Measurements from ENCODE around the gene CALB2.

Gene CALB2

DNA sequence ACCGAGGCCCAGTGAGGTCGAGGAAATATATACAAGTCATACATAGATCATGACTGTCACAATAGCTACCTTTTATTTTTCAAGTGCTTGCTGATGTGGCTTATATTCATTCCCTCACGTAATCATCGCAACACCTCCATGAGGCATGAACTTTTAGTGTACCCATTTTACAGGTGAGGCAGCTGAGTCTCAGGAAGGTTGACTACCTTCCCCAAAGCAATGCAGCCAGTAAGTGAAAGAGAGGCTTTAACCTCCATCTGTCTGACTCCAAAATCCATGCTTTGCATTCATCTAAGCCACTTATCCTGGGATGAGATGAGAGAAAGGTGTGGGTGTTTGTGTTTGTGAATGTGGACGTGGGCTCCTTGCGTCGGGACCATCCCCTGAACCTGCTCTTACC lies 30.8 kb downstream of the CALB2 start:
- DNase-seq (ENCODE audit: low spot score): no peak

DNA sequence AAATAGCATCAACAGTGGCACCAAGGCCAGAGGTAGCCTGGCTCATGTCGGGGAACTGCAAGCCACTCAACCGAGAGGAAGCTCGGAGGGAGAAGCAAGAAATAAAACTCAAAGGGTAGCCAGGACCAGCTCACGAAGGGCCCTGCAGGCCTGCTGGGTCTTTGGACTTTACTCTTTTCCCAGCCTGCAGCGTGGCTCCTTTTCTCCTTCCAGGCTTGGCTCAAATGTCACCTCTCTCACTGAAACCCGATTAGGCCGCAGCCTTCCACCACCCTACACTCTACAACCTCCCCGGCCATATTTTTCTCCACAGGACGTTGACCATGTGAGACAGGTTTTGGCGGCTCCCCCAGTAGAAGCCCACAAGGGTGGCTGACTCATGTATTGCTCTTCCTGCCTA lies 38.1 kb downstream of the CALB2 start:
- no peak for DNase-seq (ENCODE audit: low spot score)

DNA sequence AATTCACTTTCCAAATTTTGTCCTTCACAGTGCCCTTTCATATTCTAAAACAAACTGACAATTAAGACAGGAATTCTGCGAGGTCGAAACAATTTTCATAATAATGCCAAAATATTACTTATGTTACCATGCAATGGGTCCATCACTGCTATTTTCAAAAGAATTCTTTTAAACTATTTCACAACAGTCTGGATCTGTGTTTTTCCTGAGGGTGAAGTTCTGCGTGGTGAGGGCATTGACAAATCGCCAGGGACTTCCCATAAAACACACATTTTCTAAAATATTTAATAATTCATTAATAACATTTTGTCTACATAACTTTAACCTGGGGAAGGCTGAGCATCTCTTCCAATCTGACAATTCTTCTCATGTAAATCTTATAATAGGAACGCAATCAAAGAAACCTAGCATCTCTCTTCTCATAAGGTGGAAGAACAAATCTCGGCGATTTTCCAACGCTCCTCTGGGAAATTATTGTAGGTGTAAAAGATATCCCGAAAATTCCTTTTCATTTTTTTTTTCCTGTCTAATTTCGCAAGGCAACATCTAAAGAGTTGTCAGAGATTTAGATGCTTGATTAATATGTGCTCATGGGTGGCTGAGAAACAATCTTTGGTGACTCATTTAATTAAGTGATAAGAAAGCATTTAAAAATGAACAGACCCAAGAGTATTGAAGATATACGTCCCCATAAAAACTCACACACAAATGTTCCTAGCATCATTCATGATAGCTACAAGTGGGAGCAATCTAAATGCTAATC lies 41.5 kb downstream of the CALB2 start:
- DNase-seq (ENCODE audit: low spot score): no peak

- DNase-seq (ENCODE audit: low spot score): no peak
Observed at GRCh38 chr16:71402007-71402406, 43.5 kb downstream of the CALB2 start.

DNA sequence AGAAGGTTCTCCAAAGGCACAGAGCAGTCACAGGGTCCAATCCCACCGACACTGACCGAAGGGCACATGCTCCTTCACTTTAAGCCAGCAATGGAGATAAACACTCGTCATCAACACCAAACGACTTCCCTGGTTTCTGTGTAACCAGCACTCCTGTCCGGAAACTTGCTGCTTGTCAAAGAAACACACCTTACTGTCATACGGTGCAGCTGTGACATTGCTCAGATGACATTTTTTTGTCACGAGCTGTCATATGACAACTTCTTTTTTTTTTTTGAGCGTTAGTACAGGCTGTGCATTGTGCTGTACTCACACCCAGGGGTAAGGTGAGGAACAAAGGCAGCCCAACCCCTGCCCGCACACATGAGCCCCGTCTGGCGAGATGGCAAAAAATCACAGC lies 44.2 kb downstream of the CALB2 start:
- no peak for DNase-seq (ENCODE audit: low spot score)

GRCh38 chr16:71404364-71404763 lies 45.8 kb downstream of the CALB2 start:
- no peak for DNase-seq (ENCODE audit: low spot score)

DNA sequence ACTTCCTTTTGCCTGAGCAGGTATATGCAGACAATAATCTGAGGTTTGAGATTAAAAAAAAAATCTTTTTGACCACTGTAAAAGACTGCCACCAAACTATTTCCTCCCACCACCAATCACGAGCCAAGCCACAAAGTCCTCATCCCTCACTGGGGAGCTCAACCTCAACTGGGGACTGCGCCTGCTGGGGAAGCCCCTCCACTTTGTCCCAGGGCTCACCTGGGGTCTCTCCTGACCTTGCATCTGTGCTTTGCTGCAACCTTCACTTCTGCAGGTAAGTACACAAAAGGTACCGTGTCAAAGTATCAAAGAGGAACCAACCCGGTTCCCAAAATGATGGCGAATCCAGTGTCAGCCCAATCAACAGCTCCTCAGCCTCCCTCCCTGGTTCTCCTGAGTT lies 47.8 kb downstream of the CALB2 start:
- no peak for DNase-seq (ENCODE audit: low spot score)

- DNase-seq (ENCODE audit: low spot score): no peak
Observed at GRCh38 chr16:71406724-71407123, 48.2 kb downstream of the CALB2 start.

GRCh38 chr16:71407731-71408130 lies 49.2 kb downstream of the CALB2 start:
- DNase-seq (ENCODE audit: low spot score): no peak

DNA sequence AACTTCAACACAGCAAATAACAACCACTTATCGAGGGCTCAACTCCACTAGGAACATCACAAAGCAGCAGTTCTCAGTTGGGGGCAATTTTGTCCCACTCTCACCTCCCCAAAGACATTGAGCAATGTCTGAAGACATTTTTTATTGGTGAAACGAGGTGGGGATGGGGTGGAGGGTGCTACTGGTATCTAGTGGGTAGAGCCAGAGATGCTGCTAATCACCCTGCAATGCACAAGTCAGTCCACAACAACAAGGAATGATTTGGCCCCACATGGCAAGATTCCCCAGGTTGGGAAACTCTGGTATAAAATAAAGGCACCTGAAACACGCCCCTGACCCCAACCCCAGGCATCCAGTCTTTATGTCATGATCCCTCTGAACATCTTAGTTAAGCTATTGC lies 50.0 kb downstream of the CALB2 start:
- no peak for DNase-seq (ENCODE audit: low spot score)

DNA sequence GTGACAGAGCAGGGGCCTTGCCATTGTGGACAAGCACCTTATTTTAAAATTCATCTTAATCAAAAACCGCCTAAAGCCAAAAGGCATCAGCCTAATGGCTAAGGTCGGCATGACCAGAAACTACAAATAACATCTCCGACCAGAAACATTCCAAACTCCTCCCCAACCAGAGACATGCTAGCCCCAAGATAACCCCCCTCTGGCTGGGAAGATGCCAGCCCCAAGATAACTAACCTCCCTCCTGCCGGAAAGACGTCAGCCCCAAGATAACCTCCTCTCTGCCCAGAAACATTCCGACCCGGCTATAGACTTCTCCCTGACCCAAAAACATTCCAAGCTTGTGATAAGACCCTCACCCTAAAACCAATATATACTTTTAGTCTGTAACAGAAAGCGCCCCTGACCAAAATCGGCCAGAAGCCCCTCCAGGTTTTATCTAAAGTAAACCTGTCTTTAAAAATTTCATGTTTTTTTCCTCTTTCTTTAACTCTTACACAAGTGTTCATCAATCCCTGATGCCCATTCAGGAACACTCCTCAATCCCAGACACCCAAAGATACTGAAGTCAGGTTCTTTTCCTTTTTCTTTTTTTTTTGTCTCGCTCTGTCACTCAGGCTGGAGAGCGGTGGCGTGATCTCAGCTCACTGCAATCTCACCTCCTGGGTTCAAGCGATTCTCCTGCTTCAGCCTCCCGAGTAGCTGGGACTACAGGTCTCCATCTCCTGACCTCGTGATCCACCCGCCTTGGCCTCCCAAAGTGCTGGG lies 50.7 kb downstream of the CALB2 start:
- DNase-seq (ENCODE audit: low spot score): no peak

DNA sequence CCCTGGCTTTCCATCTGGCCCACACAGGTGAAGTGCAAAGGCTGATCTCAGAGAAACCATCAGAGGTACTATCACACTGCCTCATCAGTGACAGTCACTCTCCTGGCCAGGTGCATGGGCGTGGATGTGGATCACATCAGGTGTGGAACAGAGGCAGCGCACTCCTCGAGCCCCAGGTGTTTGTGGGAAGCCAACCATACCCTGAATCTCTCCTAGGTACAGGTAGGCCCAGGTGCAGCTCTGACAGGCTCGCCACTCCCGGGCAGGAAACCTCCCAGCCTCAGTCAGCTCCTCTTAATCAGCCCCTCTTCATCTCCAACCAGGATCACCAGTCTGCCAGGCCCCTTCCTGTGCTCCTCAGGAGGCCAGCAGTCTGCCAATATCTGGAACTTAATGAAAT lies 51.6 kb downstream of the CALB2 start:
- DNase-seq (ENCODE audit: low spot score): no peak

- peak; percentile 91 for DNase-seq (ENCODE audit: low spot score)
Observed at GRCh38 chr16:71412270-71413160, 54.0 kb downstream of the CALB2 start.

DNA sequence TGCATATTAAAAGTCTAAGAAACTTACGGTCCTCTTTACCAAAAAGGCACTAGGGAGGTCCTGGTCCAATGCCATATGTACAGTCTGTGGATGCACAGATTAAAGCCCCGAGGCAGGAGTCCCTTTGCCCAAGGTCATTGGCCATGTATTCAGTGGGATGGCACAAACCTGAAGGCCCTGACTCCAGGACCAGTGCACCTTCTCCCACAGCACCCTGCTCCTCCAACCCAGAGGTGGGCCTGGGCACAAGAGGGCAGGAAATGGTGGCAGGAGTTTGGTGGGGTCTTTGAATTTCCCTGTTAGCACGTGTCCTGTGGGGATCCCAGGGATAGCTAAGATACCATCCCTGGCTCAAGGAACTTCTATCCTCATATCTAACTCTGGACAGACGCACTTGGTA lies 54.8 kb downstream of the CALB2 start:
- no peak for DNase-seq (ENCODE audit: low spot score)

DNA sequence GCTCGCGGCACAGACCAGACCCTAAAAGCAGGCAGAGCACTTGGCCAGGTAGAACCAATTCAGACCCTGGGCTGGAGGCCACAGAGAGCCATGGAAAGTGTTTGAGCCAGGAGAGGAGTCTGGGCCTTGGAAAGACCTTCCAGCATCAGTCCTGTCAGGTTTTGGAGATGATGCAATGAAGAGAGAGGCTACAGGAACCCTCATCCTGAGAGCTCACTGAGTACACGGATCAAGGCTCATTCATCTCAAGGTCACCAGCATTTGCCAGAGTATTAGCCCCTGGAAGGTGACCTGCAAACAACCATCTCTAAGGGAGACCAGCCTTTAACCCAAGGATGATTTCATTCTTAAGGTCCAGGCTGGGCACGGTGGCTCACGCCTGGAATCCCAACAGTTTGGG lies 55.5 kb downstream of the CALB2 start:
- no peak for DNase-seq (ENCODE audit: low spot score)

- peak; percentile 75 for DNase-seq (ENCODE audit: low spot score)
Observed at GRCh38 chr16:71421911-71422310, 63.4 kb downstream of the CALB2 start.

DNA sequence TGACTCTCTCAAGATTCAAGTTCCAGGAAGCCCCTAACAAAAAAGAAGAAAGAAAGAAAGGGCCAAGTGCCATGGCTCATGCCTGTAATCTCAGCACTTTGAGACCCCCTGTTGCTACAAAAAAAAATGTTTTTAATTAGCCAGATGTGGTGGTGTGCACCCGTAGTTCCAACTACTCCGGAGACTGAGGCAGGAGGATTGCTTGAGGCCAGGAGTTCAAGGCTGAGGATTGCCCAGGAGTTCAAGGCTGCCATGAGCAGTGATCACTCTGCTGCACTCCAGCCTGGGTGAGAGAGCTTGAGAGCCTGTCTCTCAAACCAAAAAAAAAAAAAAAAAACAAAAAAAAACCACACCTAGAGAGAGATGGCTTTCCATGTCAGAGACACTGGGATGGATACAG lies 64.5 kb downstream of the CALB2 start:
- no peak for DNase-seq (ENCODE audit: low spot score)

DNA sequence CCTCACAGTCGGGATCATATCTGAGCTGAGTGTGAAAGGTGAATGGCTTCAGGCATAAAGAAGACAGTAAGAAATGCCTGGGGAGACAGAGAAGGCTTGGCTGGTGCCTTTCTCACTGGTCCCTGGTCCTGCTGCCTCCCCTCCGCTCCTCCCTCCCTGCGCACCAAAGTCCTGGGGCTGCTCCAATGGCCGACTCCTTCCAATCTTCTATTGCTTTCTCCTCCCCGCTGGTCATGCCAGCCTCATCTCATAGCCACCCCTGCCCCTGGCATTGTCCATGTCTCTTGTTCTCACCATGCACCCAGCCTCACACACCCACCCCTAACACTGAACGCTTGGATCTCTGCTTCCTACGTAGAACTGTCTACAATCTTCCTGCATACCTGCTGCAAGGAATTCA lies 65.3 kb downstream of the CALB2 start:
- DNase-seq (ENCODE audit: low spot score): no peak

DNA sequence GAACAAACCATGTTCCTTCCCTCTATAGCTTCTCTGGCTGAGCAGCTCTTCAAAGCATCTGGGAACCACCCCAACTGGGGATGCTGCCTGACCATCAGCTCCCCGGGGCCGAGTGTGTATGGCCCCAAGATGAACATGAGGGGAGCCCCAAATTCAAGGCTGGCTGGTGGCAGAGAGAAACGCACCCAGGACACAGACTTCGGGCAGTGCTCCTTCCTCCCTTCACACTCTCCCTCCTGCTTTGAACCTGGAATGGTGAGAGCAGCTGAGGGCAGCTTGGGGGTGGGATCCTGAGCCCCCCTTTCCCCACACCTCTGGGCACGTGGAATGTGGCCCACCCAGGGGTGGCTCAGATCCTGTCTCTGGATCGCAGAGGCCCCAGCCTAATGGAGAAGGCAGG lies 66.1 kb downstream of the CALB2 start:
- DNase-seq (ENCODE audit: low spot score): no peak

- DNase-seq (ENCODE audit: low spot score): no peak
Observed at GRCh38 chr16:71425746-71426068, 67.2 kb downstream of the CALB2 start.

GRCh38 chr16:71426069-71426879 lies 67.8 kb downstream of the CALB2 start:
- DNase-seq (ENCODE audit: low spot score): no peak
